IPS DF 6.9 (cell line): ENCODE measurements around the gene ST6GALNAC4.
"Not testable (repeated sequence)": the region's sequence is repeated elsewhere in the genome, so short reads cannot be mapped to it uniquely, and the experiment has no call there.

Experiments
- DNase-seq: peaks from one replicate; pipeline ENCODE4 v3.0.0-alpha.2; 2013; ENCODE audit warnings: low read depth, low spot score
- H3K27ac ChIP-seq: one replicate; pipeline ENCODE4 v1.5.1; 2013; ENCODE audit warnings: low read length, control low read depth
- H3K27me3 ChIP-seq: 2 replicates; pipeline ENCODE4 v1.6.1; 2013; ENCODE audit warnings: mild to moderate bottlenecking, low read length; ENCODE audit not compliant: control insufficient read depth, insufficient read depth
- H3K36me3 ChIP-seq: 2 replicates; pipeline ENCODE4 v1.6.1; 2013; ENCODE audit warnings: low read length; ENCODE audit not compliant: control insufficient read depth, insufficient read depth
- H3K4me1 ChIP-seq: 2 replicates; pipeline ENCODE4 v1.6.1; 2013; ENCODE audit warnings: low read length; ENCODE audit not compliant: control insufficient read depth, insufficient read depth
- H3K4me3 ChIP-seq: 2 replicates; pipeline ENCODE4 v1.5.1; 2013; ENCODE audit warnings: mild to moderate bottlenecking, low read length
- H3K9me3 ChIP-seq: 2 replicates; pipeline ENCODE4 v1.6.1; 2013; ENCODE audit warnings: low read length, inconsistent platforms; ENCODE audit not compliant: control insufficient read depth, insufficient read depth
- WGBS: extraction: QIAGEN DNeasy Blood & Tissue Kit; methylation state at CpG from one replicate; pipeline ENCODE4 v1.1.7; 2013; ENCODE audit warnings: mixed read lengths, missing lambda C conversion rate; ENCODE audit not compliant: insufficient read length, insufficient coverage; 5-methylcytosine and 5-hydroxymethylcytosine counted together

Gene ST6GALNAC4

GRCh38 chr9:127884976-127885490 lies 31.8 kb downstream of the ST6GALNAC4 start:
- H3K36me3 ChIP-seq, result peaks cover 13% of the 10 kb centered on the region
- no peak overlapping the region for H3K27ac ChIP-seq
- no peaks in the 10 kb centered on the region for H3K9me3 ChIP-seq
- H3K4me3 ChIP-seq, result no peak overlapping the region
- DNase-seq, result no peak
- WGBS, result no CpG with 5 or more reads among the region's 15 CpGs
- no peaks in the 10 kb centered on the region for H3K27me3 ChIP-seq
- no peaks in the 10 kb centered on the region for H3K4me1 ChIP-seq

- no CpG with 5 or more reads among the region's 11 CpGs for WGBS
- H3K36me3 ChIP-seq, result peaks cover 12% of the 10 kb centered on the region
Observed at GRCh38 chr9:127884427-127884911, 32.4 kb downstream of the ST6GALNAC4 start.

GRCh38 chr9:127883959-127884358 lies 32.9 kb downstream of the ST6GALNAC4 start:
- peaks cover 12% of the 10 kb centered on the region for H3K36me3 ChIP-seq
- no peak overlapping the region for H3K4me3 ChIP-seq
- no peaks in the 10 kb centered on the region for H3K9me3 ChIP-seq
- no peak for DNase-seq
- no peaks in the 10 kb centered on the region for H3K27me3 ChIP-seq
- WGBS, result no CpG with 5 or more reads among the region's 7 CpGs
- H3K27ac ChIP-seq, result no peak overlapping the region
- no peaks in the 10 kb centered on the region for H3K4me1 ChIP-seq

More at GRCh38 chr9:127884427-127884911, 32.4 kb downstream of the ST6GALNAC4 start:
- Histone ChIP-seq H3K4me3 (no peak overlapping the region), H3K27me3 (no peaks in the 10 kb centered on the region), H3K4me1 (no peaks in the 10 kb centered on the region), H3K9me3 (no peaks in the 10 kb centered on the region), H3K27ac (no peak overlapping the region)
- no peak for DNase-seq

- not testable (repeated sequence) for H3K4me1 ChIP-seq, H3K27ac ChIP-seq, H3K4me3 ChIP-seq, H3K9me3 ChIP-seq, DNase-seq, H3K27me3 ChIP-seq, H3K36me3 ChIP-seq
- no CpG with 5 or more reads among the region's 3 CpGs for WGBS
Observed at GRCh38 chr9:127881715-127882114, 35.1 kb downstream of the ST6GALNAC4 start.

GRCh38 chr9:127880143-127880542 lies 36.7 kb downstream of the ST6GALNAC4 start:
- Histone ChIP-seq H3K4me1 (peaks cover 2% of the 10 kb centered on the region; the same call in 1 of the 2 replicates), H3K4me3 (no peak overlapping the region), H3K9me3 (no peaks in the 10 kb centered on the region), H3K27me3 (no peaks in the 10 kb centered on the region), H3K36me3 (peaks cover 2% of the 10 kb centered on the region; the same call in 1 of the 2 replicates), H3K27ac (no peak overlapping the region)
- no peak for DNase-seq
- WGBS, result no CpG with 5 or more reads among the region's 8 CpGs

DNA sequence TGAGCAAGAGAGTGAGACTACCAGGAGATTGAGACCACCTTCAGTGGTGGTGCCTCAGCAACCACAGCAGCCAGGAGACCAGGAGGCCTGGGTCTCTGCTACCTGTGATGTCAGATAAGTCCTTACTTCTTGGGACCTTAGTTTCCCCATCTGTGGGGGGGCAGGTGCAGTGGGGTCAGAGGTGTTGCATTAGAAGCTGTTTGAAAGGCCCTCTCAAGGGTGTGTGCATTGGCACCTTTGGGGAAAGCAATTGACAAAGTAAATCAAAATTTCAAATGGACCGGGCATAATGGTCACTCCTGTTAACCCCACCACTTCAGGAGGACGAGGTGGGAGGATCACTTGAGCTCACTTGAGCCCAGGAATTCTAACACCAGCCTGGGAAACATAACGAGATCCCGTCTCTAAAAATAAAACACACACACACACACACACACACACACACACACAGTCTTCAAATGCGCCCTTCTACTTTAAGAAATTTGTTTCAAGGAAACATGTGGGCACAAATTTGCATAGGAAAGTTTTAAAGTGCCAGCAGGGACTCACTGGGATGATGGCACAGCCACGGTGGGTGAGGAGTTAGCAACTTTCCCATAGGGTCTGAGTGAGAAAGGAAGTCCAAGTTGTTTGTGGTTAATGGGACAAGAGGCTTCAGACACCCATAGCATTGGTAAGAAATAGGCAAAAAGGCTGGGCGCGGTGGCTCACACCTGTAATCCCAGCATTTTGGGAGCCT lies 38.0 kb downstream of the ST6GALNAC4 start:
- H3K27ac ChIP-seq, result no peak overlapping the region
- peaks cover 2% of the 10 kb centered on the region; the same call in 1 of the 2 replicates for H3K4me1 ChIP-seq
- WGBS, result no CpG with 5 or more reads among the region's 8 CpGs
- H3K36me3 ChIP-seq, result no peaks in the 10 kb centered on the region
- H3K27me3 ChIP-seq, result no peaks in the 10 kb centered on the region
- no peaks in the 10 kb centered on the region for H3K9me3 ChIP-seq
- DNase-seq, result no peak
- no peak overlapping the region for H3K4me3 ChIP-seq

GRCh38 chr9:127878001-127878651 lies 38.7 kb downstream of the ST6GALNAC4 start:
- peaks cover 2% of the 10 kb centered on the region; the same call in 1 of the 2 replicates for H3K4me1 ChIP-seq
- DNase-seq, result no peak
- no CpG with 5 or more reads among the region's 18 CpGs for WGBS
- no peak overlapping the region for H3K27ac ChIP-seq
- no peaks in the 10 kb centered on the region for H3K27me3 ChIP-seq
- no peaks in the 10 kb centered on the region for H3K9me3 ChIP-seq
- H3K4me3 ChIP-seq, result peak overlapping the region; percentile 54; the same call in 1 of the 2 replicates
- no peaks in the 10 kb centered on the region for H3K36me3 ChIP-seq

GRCh38 chr9:127877566-127877998 lies 39.3 kb downstream of the ST6GALNAC4 start, which contains the start of gene AK1:
Gene AK1 (minus strand): TSS chr9:127877675. CDS start chr9:127874617, 3,058 bp downstream.
- no peak for DNase-seq
- Histone ChIP-seq H3K27ac (no peak within 1 kb of the TSS), H3K27me3 (no peaks in the 10 kb centered on the region), H3K4me3 (peak within 1 kb of the TSS; percentile 54; the same call in 1 of the 2 replicates), H3K4me1 (peaks cover 2% of the 10 kb centered on the region; the same call in 1 of the 2 replicates), H3K36me3 (no peaks in the 10 kb centered on the region), H3K9me3 (no peaks in the 10 kb centered on the region)
- WGBS, result no CpG with 5 or more reads among the region's 44 CpGs

GRCh38 chr9:127876764-127877562 lies 39.9 kb downstream of the ST6GALNAC4 start:
- peaks cover 2% of the 10 kb centered on the region; the same call in 1 of the 2 replicates for H3K4me1 ChIP-seq
- WGBS, result no CpG with 5 or more reads among the region's 26 CpGs
- H3K9me3 ChIP-seq, result no peaks in the 10 kb centered on the region
- H3K27me3 ChIP-seq, result no peaks in the 10 kb centered on the region
- no peaks in the 10 kb centered on the region for H3K36me3 ChIP-seq
- no peak for DNase-seq
- H3K27ac ChIP-seq, result no peak overlapping the region
- peak overlapping the region; percentile 54; the same call in 1 of the 2 replicates for H3K4me3 ChIP-seq
